Activated CD4-positive, alpha-beta T cell treated with anti-CD3 and anti-CD28 coated beads for 4 hours (primary cell): ENCODE data around the gene OR1J2.
"Not testable (repeated sequence)": the region's sequence is repeated elsewhere in the genome, so short reads cannot be mapped to it uniquely, and the experiment has no call there.

Experiments used
- DNase-seq, 2 donors: peaks; one replicate each; pipeline ENCODE4 v3.0.0-alpha.2; 2020

Gene OR1J2, protein sequence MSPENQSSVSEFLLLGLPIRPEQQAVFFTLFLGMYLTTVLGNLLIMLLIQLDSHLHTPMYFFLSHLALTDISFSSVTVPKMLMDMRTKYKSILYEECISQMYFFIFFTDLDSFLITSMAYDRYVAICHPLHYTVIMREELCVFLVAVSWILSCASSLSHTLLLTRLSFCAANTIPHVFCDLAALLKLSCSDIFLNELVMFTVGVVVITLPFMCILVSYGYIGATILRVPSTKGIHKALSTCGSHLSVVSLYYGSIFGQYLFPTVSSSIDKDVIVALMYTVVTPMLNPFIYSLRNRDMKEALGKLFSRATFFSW

GRCh38 chr9:122510502-122510901 is at the start of gene OR1J2:
OR1J2 (plus strand) TSS chr9:122510802; CDS start chr9:122510802, 0 bp downstream.
- DNase-seq, result no peak

DNA sequence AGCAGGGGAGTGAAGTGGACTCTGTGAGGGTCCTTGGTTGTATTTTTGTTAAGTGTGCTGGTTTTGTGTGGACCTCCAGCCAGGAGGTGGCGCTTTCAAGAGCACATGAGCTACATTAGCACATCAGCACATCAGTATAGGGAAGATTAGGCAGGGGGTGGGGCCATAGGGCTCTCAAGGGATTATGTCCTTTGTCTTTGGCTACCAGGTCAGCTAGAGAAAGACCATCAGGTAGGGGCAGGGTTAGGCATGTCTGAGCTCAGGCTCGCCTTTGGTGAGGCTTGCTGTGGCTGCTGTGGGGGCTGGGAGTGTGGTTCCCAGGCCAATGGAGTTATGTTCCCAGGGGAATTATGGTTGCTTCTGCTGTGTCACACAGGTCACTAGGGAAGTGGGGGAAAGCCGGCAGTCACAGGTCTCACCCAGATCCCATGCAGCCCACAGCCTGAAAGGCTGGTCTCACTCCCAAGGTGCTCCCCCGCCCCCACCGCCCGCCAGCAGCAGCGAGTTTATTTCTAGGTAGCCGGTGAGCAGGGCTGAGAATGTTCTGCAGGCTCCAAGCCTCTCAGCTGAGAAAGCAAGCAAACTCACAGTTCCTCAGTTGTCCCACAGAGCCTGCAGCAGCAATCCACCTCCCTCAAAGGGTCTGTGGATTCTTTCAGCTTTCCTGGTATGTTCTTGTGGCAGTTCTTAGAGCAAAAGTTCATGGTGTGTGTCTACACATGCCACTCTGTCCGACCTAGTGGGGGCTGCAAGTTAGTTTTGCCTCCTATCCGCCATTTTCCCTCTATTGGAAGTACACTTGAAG is 46.6 kb upstream of the OR1J2 start:
- DNase-seq, result peak in 1 of 2 donors; percentile 3

GRCh38 chr9:122464633-122465567 is 45.7 kb upstream of the OR1J2 start:
- peak; percentile 56 to 65 for DNase-seq

DNA sequence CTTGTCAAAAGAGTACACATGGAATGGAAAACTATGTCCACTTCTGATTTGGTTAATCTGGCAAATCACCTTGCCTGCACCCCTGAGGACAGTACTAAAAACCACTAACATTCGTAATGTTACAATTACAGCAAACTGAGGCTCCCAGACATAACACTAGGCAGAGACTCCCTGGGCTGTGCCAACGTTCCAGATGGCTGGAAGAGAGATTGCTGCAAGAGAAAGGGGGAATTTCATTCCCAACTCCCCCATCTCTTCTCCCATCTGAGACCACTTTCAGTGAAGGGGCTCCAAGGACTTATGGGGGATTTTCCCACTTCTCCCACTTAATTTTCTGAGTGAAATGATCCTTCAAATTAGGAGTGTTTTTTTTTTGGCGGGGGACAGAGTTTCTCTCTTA is 44.1 kb upstream of the OR1J2 start:
- no peak for DNase-seq

- DNase-seq, result no peak
Observed at GRCh38 chr9:122468735-122469134, 41.9 kb upstream of the OR1J2 start.

- no peak for DNase-seq
Observed at GRCh38 chr9:122474561-122474960, 36.0 kb upstream of the OR1J2 start.

GRCh38 chr9:122475717-122476116 is 34.9 kb upstream of the OR1J2 start:
- DNase-seq, result no peak

DNA sequence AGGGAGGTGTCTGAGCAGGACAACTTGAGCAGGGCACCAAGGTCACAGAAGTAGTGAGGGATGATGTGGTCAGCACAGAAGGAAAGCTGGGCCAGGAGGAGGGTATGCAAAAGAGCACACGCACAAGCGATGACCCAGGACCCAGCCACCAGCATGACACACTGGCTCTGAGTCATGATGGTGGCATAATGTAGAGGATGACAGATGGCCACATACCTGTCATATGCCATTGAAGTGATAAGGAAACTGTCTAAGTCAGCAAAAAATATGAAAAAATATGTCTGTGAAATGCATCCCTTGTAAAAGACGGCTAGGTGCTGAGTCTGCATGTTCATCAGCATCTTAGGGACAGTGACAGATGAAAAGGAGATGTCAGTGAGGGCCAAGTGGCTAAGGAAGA is 33.3 kb upstream of the OR1J2 start:
- no peak for DNase-seq

DNA sequence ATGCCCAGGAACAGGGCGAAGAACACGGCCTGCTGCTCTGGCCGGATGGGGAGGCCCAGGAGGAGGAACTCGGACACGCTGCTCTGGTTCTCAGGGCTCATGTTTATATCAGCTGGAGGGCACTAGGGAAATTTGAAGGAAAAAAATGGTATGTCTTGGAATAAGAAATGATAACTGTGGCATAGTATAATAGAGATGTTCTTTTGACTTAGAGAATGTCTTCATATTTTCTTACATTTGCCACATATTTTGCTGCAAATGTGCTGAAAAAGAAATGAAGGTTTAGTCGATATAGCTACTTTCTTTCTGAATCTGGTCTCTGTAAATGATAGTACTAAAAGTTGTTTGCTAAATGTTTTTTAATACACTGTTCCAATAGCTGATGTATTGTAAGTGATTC is 32.8 kb upstream of the OR1J2 start, which contains the start of gene OR1J1:
OR1J1 (minus strand) TSS at position 101 of the 400 bp plus-strand sequence; CDS start at position 101, 0 bp downstream.
- DNase-seq, result no peak

DNA sequence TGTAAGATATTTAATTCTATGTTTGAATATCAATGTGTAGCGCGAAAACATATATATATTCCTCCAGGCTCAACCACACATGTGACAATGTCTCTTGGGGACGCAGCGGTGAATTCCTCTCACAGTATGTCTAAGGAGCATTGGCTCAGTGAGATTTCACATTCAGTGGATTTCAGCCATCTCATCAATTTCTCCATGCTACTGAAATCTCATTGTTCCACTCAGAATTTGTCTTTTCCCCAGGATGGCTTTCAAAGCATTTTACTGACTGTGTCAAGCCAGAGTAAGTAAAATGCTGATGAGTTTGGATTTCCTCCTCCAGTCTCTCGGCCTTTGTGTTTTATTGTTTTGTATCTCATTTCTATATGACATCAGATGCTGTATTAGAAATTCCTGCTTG is 31.5 kb upstream of the OR1J2 start:
- DNase-seq, result no peak

GRCh38 chr9:122498883-122499288 is 11.7 kb upstream of the OR1J2 start:
- peak in 1 of 2 donors; percentile 2 for DNase-seq

DNA sequence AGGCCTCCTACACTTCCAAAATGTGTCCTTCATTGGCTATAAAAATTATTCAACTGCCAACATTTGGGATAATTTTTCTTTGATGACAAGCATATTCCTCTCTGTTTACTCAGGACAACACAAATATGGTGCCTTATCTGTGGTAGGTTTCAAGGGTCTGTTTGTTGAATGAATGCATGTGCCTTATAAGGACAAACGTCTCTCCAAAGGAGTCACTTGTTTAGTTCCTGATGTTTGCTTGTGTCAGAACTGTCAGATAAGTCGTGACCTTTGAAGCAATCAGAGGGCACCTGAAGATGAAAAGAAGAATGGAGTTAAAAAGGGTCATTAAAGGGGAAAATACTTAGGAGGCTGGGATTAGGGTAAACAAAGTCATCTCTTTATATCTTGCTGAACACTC is 3.6 kb upstream of the OR1J2 start:
- no peak for DNase-seq

- DNase-seq, result no peak
Observed at GRCh38 chr9:122518226-122518625, 7.6 kb downstream of the OR1J2 start.

DNA sequence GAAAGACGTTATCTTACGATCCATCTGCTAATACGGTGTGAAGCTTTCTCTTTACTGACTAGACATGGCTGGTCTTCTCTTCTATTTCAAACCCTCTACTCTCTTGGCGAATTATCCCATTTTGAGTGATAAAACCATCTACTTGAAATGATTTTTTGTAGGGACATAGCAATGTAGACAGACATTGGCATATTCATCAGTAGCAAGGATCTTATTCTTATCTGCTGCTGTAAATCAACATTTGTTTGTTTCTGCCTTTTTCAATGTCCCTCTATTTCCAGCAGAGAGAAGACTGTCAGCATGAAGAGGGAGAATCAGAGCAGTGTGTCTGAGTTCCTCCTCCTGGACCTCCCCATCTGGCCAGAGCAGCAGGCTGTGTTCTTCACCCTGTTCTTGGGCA is 8.2 kb downstream of the OR1J2 start, which contains the start of gene OR1J4:
OR1J4 (plus strand) TSS at position 301 of the 400 bp plus-strand sequence; CDS start at position 301, 0 bp downstream.
- DNase-seq, result no peak

- no peak for DNase-seq
Observed at GRCh38 chr9:122519376-122519775, 8.8 kb downstream of the OR1J2 start.

GRCh38 chr9:122526602-122527001 is 16.0 kb downstream of the OR1J2 start:
- DNase-seq, result no peak

- no peak for DNase-seq
Observed at GRCh38 chr9:122527193-122527592, 16.6 kb downstream of the OR1J2 start, which contains the start of gene OR1N1. OR1N1 (minus strand) TSS chr9:122527293; CDS start chr9:122527293, 0 bp downstream.

GRCh38 chr9:122531157-122531556 is 20.6 kb downstream of the OR1J2 start:
- not testable (repeated sequence) for DNase-seq

GRCh38 chr9:122536134-122536533 is 25.5 kb downstream of the OR1J2 start:
- DNase-seq, result no peak

GRCh38 chr9:122537066-122537465 is 26.5 kb downstream of the OR1J2 start:
- DNase-seq, result not testable (repeated sequence)

DNA sequence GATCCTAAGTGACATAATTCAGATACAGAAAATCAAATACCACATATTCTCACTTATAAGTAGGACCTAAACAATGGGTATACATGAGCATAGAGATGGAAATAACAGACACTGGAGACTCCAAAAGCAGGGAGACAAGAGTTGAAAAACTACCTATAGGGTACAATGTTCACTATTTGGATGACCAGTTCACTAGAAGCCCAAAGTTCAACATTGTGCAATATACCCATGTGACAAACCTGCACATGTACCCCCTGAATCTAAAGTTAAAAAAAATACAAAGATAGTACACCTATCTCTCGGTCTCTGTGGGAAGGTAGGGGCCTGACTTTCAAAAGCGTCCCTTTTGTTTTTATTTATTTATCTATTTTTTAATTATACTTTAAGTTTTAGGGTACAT is 28.2 kb downstream of the OR1J2 start:
- DNase-seq, result no peak

- no peak for DNase-seq
Observed at GRCh38 chr9:122546196-122546595, 35.6 kb downstream of the OR1J2 start.

GRCh38 chr9:122551371-122551770 is 40.8 kb downstream of the OR1J2 start:
- DNase-seq, result no peak
